GM19351 (cell line): Measurements from ENCODE around the gene SLC24A4.

ENCODE experiments used
- ATAC-seq: cut with Tn5 transposase; IDR thresholded peaks from one replicate; pipeline ENCODE4 v1.9.1; 2021; ENCODE audit warnings: mild to moderate bottlenecking, moderate library complexity; ENCODE audit not compliant: unreplicated experiment

SLC24A4 gene

DNA sequence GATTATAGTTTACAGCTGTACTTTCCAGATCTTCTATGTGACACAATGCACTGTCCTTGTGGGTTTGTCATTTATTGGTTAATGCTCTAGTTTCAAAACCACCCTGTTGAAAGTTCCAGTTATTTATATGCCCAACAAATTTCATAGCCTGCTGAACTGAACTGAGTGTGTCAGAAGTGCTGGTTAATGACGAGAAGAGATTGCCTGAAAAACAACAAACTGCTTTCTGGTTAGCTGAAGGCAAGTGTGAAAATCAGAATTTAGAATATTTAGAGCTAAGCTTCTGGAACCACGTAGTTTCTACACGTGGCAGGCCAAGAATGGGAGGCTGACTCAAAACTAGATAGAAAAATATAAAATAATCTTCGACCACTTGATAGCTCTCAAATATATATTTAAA is 171.5 kb downstream of the SLC24A4 start:
- peak; percentile 69 for ATAC-seq

- no peak for ATAC-seq
Measured at GRCh38 chr14:92495027-92495426, 172.1 kb downstream of the SLC24A4 start.

DNA sequence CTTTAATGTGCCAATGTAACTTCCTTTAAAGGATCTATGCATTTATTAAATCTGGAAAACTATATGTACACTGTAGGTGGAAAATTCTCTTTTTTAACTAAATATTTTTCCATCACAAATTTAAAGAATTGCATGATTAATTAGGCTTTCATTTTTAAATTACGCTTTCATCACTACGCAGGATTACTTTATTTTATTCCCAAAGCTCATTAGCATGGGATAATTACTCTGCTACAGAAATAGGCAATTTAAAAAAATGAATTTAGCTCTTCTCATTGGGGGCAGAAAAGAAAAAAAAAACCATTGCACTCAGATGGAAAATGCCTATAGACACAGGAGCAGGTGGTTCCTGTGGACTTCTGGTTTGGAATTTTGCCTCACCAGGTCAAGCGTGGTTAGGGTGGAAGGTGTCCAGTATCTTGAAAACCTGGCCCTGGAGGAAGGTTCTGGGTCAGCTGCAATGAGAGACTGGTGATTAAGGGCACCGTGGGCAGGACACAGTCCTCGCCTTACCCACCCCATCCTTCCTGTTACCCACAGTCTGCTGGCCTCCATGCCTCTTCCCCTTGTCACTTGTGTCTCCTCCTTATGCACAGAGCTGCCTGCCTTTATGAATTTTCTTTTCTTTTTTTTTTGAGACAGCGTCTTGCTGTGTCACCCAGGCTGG is 173.4 kb downstream of the SLC24A4 start:
- no peak for ATAC-seq

DNA sequence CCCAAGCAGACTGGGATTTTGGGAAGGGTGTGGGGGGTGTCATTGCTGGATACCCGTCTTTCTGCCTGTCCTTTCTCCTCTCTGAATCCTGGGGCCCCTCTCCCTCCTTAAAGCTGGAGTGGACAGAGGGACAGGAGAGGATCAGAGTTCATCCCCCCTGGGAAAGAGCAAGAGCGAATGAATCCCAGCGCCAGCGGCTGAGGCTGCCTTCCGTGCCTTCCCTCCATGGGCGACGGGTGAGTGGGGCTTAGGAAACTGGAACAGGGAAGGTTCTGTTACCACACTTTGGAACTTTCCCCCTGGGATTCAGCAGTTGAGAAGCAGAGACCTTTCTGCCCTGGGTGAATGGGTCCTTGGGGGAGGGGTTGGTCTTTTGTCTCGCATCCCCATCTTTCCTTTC is 174.4 kb downstream of the SLC24A4 start:
- ATAC-seq, result no peak

DNA sequence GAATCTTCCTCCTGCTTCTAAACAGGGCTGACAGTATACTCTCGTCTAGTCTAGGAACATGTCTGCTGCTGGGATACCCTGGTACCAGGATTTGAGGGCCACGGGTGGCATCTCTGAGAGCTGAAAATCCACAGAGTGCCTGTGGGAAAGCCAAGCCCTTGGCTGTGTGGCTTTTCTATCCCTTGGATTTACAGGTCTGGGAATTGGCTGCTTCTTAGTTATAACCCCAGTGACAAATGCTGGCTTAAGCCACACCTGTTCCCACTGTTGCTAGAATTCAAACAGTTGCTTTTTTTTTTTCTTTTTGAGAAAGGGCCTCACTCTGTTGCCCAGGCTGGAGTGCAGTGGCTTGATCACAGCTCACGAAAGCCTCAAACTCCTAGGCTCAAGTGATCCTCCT is 176.3 kb downstream of the SLC24A4 start:
- no peak for ATAC-seq

DNA sequence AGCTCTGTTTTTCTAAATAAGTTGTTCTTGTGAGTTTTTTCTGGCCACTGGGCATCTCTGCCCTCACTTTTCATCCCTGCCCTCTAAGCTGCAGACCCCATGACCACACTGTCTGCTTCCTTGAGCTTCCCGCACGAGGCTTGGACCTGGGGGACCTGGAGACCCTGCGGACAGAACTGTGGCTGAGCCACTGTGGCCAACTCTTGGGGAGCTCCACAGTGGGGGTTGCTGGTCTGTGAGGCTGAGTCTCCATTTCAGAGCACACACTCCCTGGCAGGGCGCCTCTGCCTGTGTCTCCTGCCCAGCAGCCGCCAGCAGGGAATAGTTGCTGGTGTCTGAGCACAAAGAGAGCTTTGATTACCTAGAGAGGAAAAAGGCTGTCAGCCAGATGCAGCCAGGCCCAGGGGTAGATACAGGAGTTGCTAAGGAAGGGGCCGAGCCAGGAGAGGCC is 177.6 kb downstream of the SLC24A4 start:
- ATAC-seq, result no peak

DNA sequence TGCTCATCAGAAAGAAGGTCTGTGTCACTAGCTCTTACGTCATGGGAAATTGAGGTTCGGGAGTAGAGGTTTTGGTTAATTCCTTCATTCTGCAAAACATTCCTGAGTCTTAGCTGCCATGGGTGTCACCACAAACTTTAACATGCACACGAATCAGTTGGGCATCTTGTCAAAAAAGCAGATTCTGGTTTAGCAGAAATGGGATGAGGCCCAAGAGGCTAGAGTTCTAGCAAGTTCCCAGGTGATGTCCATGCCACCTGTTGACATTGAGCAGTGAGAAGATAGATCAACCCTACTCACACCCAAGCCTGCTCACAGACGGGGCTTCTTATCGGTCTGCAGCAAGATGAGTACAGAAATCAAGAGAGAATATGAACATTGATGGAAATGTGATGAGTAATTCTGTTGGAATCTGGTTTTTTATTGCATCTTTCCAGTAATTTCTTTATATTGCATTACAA is 179.0 kb downstream of the SLC24A4 start:
- no peak for ATAC-seq

DNA sequence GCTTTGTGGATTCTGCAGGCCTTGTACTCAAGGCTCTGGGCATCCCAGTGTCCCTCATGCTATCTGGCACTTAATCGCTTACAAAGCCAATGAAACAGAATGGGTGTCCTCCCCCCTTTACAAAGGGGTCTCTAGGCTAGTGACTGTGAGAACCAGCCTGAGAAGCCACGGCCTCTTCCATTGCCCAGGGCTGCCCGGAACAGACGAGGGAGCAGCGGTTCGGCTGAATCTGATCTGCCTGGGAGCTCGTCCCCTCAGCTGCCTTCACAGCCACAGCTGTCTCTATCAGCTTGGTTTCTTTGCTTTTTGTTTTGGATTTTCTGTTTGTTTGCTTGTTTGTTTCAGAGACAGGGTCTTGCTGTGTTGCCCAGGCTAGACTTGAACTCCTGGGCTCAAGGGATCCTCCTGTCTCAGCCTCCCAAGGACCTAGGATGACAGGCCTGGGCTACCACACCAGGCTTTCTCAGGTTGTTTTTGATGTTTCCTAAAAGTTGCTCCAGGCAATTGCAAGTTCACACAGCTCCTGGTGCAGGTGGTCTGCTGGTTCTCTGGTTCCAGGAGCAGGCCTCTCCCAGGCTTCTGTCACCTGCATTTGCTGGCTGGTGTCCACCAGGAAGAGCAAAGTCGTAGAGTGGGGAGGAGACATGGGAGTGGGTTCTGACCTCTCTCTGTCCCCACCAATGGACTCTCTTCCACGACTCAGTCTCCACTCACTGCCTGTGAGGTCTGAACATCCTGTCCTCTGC is 179.7 kb downstream of the SLC24A4 start:
- no peak for ATAC-seq

DNA sequence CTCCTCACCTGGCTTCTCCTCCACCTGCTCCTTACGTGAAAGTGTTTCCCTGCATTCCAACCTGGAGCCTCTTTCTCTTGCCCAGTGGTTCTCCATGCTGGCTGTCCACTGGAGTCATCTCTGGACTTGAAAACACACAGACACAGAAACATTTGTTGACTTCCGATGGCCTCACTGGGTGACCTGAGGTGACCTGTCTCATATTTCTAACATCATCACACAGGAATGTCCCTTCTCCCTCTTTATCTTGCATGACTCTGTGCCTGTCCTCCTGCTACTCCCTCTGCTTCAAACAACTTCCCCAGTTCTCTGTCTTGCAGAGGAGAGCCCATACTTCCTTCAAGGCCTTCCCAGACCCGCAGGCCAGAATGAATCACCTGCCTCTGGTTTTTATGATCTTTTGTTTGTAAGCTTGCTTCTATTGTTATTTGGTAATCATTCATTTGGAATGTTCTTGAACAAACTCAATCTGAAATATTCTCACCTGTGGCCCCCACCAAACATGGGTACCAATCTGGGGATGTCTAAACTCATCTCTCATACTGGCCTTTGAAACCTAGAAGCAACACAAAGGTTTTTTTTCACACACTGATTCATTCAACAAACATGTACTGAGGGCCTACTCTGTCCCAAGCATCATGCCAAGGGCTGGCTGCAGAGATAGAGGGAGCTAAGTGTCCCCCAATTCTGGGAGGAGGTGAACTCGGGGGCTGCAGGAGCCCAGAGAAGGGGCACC is 181.0 kb downstream of the SLC24A4 start:
- ATAC-seq, result no peak

DNA sequence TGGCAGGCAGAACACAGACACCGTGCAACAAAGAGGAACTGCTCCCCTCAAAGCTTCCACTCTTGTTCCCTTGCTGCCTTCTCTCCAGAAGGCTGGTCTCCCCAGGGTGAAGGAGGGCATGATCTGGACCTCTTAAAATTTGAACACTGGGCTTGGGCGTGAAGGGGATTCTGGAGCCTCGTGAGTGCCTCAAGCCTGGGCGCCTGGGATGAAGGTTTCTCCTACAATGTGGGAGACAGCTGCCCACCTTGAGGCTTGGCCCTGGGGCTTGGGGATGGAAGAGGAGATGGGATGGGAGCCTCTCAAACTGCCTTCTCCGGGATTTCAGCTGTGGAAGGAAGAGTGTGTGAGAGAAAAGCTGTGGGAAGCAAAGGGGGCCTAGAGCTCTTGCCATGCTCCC is 182.9 kb downstream of the SLC24A4 start:
- no peak for ATAC-seq

DNA sequence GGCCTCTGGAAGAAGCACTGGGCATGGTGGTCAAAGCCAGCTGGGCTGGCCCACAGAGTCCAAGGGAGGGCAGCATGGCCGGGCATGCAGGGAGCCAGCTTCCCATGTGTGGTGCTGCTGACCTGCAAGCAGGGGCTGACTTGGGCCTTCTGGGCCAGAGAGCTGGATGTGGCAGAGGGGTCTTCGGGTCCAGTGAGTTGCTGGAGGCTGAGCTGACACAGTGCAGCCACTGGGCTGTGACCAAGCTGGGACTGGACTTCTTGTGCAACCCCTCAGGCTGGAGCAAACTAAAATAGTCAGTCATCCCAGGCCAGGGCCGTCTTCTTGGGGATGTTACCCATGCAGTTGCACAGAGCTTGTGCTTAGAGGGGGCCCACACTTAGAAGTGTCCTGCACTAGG is 183.3 kb downstream of the SLC24A4 start:
- ATAC-seq, result no peak

GRCh38 chr14:92507174-92507768 is 184.3 kb downstream of the SLC24A4 start:
- peak; percentile 72 for ATAC-seq

DNA sequence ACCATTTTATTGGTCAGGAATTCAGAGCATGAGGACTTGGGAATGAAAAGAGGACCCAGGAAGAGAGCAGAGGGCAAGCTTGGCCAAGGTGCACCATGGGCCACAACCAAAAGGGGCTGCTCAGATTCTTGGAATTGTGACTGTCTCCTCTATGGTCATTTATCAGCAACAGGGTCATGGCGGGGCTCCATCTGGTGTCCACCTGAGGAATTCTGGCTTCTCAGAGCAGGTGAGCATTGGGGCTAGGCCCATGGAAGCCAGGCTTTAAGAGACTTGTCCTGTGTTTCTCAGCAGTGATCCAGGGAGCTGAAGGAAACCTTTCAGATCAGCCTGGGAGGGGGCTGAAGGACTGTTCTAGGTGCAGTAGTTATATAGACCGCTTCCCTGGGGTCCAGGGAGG is 188.0 kb downstream of the SLC24A4 start:
- ATAC-seq, result no peak

DNA sequence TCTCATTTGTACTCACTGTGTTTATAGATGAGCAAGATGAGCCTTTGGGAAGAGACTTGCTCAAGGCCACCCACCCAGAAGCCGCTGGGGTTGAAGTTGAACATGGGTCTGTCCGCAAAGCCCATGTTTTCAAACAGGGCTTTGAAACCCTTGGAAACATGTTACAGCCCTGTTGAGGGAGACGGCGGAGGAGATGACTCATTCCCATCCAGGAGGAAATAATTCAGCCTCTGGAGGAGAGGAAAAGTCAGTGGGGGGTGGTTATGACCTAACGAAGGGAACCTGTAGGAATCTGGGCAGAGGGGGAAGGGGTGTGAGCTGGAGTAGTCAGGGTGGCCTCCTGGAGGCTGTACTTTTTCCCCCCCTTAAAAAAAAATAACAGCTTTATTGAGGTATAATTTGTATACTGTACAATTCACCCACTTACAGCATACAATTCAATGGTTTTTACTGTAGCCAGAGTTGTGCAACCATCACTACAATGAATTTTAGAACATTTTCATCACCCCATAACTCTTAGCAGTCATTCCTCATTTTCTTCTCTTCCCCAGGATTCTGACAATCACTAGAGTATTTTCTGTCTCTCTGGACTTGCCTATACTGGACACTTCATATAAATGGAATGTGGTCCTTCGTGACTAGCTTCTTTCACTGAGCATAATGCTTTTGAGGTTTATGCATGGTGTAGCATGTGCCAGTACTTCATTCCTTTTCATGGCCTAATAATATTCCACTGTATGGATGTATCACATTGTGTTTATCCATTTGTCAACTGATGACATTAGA is 188.7 kb downstream of the SLC24A4 start:
- no peak for ATAC-seq

DNA sequence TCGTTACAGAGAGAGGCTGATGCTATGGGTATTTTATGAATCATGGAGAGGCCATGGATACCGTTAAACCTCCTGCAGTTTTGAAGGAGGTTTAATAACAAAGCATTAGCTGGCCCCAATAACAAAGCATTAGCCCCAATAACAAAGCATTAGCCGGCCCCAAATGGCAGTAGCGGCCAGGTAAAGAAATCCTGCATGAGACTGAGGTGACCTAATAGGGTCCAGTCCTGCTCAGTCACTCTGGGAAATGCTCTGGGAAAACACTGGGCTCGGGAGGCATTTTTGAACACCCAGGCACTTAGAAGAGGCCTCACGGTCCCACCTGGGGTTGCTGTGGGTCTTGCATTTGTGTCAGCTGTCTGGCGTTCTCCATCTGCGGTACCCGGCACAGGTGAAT is 189.8 kb downstream of the SLC24A4 start:
- ATAC-seq, result no peak

DNA sequence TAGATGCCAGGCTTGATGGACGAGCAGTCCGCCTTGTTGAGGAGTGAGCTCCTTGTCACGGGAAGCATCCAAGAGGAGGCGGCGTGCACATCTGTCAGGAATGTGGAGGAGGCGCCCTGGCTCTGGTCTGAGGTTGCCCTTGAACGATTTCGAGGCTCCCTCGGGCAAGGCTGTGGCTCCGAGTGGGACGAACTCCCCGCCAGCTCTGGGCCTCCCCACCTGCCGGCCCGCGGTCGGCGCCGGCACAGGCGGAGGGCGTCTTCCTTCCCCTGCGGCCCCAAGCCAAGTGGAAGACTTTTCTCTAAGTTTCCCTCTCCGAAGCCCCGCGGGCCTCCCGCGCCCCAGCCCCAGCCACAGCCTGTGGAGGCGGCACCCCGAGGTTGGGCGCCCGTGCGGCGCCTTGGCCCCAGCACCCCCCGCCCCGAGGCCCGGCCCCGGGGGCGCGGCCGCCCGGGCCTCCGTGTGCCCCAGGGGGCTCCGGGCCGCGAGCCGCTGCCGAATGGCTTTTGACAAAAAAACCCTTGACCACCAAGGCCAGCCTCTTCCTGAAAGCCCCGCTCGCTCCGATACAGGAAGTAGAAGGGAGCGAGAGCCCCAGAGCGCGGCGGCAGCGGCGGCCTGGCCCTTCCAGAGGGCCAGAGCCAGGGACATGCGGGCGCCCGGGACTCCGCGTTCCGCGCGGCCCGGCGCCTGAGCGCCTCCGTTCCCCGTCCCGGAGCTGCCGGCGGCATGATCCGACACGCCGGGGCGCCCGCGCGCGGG is 190.4 kb downstream of the SLC24A4 start, which contains the start of gene RIN3:
Gene RIN3, plus strand, starts transcription at position 578 of the 762 bp plus-strand sequence. Its CDS starts 152 bp downstream, at position 730.
- ATAC-seq, result peak; percentile 69

- peak; percentile 41 for ATAC-seq
Measured at GRCh38 chr14:92513966-92514843, 191.2 kb downstream of the SLC24A4 start.

DNA sequence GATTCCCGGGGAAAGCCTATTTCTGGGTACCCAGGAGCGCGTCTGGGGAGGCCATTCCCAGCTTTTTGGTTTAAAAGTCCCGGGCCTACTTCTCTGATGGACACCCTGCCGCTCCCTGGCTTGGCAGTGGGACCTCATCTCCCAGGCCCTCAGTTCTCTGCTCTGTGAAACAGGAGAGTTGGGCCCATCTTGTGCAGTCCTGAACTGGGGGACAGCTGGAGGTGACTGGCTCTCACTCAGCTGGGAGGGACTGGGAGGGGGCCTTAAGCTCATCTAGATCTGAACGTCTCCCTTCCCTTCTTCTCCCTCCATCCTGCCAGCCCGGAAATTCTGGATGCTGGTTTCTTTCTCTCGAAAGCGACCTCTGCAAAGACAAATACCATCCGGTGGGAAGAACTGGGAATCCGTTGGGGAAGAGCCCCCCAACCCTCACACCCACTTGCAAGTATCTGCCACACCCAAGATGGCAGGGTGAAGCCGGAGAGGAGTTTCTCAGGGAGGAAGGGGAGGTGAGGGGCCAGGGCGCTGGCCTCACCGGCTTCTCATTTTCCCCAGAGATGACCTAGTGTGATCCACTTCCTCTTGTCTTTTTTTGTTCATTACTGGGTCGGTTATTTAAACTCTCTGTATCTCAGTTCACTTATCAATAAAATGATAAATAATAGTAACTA is 192.0 kb downstream of the SLC24A4 start:
- ATAC-seq, result no peak
